Lung (tissue), 12 donors: ENCODE results near the gene BOLL. TPM values are rescaled to one million over a fixed set of nuclear protein-coding genes. Genes with fewer than 3 reads are reported as not detected.

ENCODE experiments used
- ATAC-seq: fragments of 200-7000 bp; cut with Tn5 transposase; one replicate; pipeline ENCODE4 v1.9.1; 2020; ENCODE audit warnings: moderate number of reproducible peaks; ENCODE audit not compliant: insufficient read depth, low FRiP score
- DNase-seq, 3 donors: peaks; one replicate each; pipeline ENCODE4 v3.0.0-alpha.2; 2013 to 2017
- H3K27ac ChIP-seq, 2 donors: one replicate each; pipeline ENCODE4 v1.5.1; 2013; ENCODE audit warnings: mild to moderate bottlenecking in 2 of 2, moderate library complexity in 2 of 2, control low read depth in 1 of 2, inconsistent platforms in 1 of 2, low read depth in 1 of 2, low read length in 1 of 2
- H3K27me3 ChIP-seq, 3 donors: one replicate each; pipeline ENCODE4 v1.5.1; 2013; ENCODE audit warnings: low read length in 2 of 3; ENCODE audit not compliant: control insufficient read depth in 3 of 3, insufficient read depth in 3 of 3
- H3K36me3 ChIP-seq, 4 donors: one replicate each; pipeline ENCODE4 v1.5.1; 2013; ENCODE audit warnings: low read length in 4 of 4, mild to moderate bottlenecking in 1 of 4, moderate library complexity in 1 of 4; ENCODE audit not compliant: control insufficient read depth in 4 of 4, insufficient read depth in 4 of 4
- H3K4me1 ChIP-seq, 5 donors: one replicate each; pipeline ENCODE4 v1.5.1; 2013; ENCODE audit warnings: low read length in 5 of 5, mild to moderate bottlenecking in 2 of 5, moderate library complexity in 1 of 5; ENCODE audit not compliant: control insufficient read depth in 5 of 5, insufficient read depth in 5 of 5
- H3K4me3 ChIP-seq: one replicate; pipeline ENCODE4 v1.5.1; 2013; ENCODE audit warnings: mild to moderate bottlenecking, control low read depth, moderate library complexity
- H3K9ac ChIP-seq, 2 donors: one replicate each; pipeline ENCODE4 v1.5.1; 2013; ENCODE audit warnings: low read length in 2 of 2, control low read depth in 1 of 2; ENCODE audit not compliant: insufficient read depth in 1 of 2
- H3K9me3 ChIP-seq, 4 donors: one replicate each; pipeline ENCODE4 v1.5.1; 2013; ENCODE audit warnings: low read length in 3 of 4, mild to moderate bottlenecking in 1 of 4, moderate library complexity in 1 of 4; ENCODE audit not compliant: control insufficient read depth in 4 of 4, insufficient read depth in 3 of 4
- CTCF ChIP-seq: IDR thresholded peaks from 2 replicates; pipeline ENCODE4 v1.5.1; 2012; ENCODE audit warnings: mild to moderate bottlenecking; ENCODE audit errors: control extremely low read depth, extremely low read depth
- WGBS, 2 donors: extraction: QIAGEN DNeasy Blood & Tissue Kit; methylation state at CpG; one replicate each; pipeline ENCODE4 v1.1.7; 2013; 5-methylcytosine and 5-hydroxymethylcytosine counted together
- polyA plus RNA-seq, 2 donors: library from polyadenylated mRNA; stranded (reverse); fragments of 200-250 nt; gene quantifications; one replicate each; pipeline ENCODE4 v1.2.1, GENCODE V29; 2013
- total RNA-seq, 2 donors: library from RNA; depleted of rRNA in 1 of 2; stranded (reverse); fragments of >200 nt in 1 of 2; gene quantifications; one replicate each; pipeline ENCODE4 v1.2.1, GENCODE V29; 2014 to 2021
- donor health status: control.
- donor health status: control.
- donor health status: Bipolar disorder and iron deficiency.
- donor health status: healthy.
- donor health status: DM: yes; HTN: yes; CAD: no.

The BOLL gene
- total and polyA plus RNA-seq, 4 donors, result not detected

- WGBS, 2 donors, result 66% methylated on average over 3 of the region's 3 CpGs
- H3K4me3 ChIP-seq, result no peak overlapping the region
- TF ChIP-seq CTCF, result no peak
- ATAC-seq (peak; percentile 68), DNase-seq (no peak)
- no peaks in the 10 kb centered on the region for H3K9me3 ChIP-seq
- peaks cover 0 to 19% (median 6%) of the 10 kb centered on the region in 5 donors for H3K4me1 ChIP-seq
- no peak overlapping the region for H3K9ac ChIP-seq
- peaks cover 0 to 2% (median 0%) of the 10 kb centered on the region in 3 donors for H3K27me3 ChIP-seq
- H3K36me3 ChIP-seq, result no peaks in the 10 kb centered on the region
- no peak overlapping the region for H3K27ac ChIP-seq
These were observed 28.1 kb upstream of the BOLL start for GRCh38 chr2:197813093-197813787.

GRCh38 chr2:197810491-197810890, 25.4 kb upstream of the BOLL start:
- Histone ChIP-seq H3K27ac (no peak overlapping the region), H3K4me3 (no peak overlapping the region), H3K9ac (no peak overlapping the region), H3K9me3 (no peaks in the 10 kb centered on the region), H3K4me1 (peaks cover 0 to 40% (median 9%) of the 10 kb centered on the region in 5 donors), H3K36me3 (no peaks in the 10 kb centered on the region), H3K27me3 (peaks cover 0 to 2% (median 0%) of the 10 kb centered on the region in 3 donors)
- ATAC-seq (no peak), DNase-seq (no peak)
- no peak for TF ChIP-seq CTCF
- WGBS, 2 donors, result 78 to 83% methylated on average over 3 of the region's 3 CpGs

- no peak for TF ChIP-seq CTCF
- Histone ChIP-seq H3K4me3 (no peak overlapping the region), H3K9ac (no peak overlapping the region), H3K36me3 (no peaks in the 10 kb centered on the region), H3K9me3 (no peaks in the 10 kb centered on the region), H3K27ac (peak overlapping the region in 1 of 2 donors; percentile 26), H3K27me3 (peaks cover 0 to 2% (median 0%) of the 10 kb centered on the region in 3 donors), H3K4me1 (peaks cover 0 to 43% (median 7%) of the 10 kb centered on the region in 5 donors)
- DNase-seq (no peak), ATAC-seq (no peak)
- WGBS, 2 donors, result 96 to 98% methylated on average over 3 of the region's 3 CpGs
These were observed 24.9 kb upstream of the BOLL start for GRCh38 chr2:197810016-197810415.
